ENCODE measurements around the gene DTNA.

Gene DTNA

GRCh38 chr18:34771958-34772357, 61.9 kb downstream of the DTNA start:
- no peak for DNase-seq (ENCODE audit: low read depth in 3 of 3)

GRCh38 chr18:34772887-34773286, 62.8 kb downstream of the DTNA start:
- DNase-seq (ENCODE audit: low read depth in 3 of 3) = no peak

DNA sequence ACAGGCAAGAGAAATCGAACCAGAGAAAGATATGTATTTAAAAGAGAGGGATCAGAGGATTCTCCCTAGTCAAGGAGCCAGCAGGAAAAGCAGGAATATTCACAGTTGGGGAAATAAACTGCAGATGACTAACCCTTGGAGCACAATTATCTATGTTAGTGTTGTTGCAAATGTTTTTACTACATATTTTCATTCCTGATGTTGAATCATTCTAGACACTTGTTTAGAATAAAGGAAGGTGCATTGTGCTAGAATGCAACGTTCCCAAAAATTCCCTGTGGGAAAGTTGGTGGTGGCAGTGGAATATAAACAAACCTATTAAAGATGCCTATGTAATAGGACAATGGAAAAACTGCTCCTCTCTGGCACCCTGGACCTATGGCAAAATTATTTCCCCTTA, 63.3 kb downstream of the DTNA start:
- no peak for DNase-seq (ENCODE audit: low read depth in 3 of 3)

DNA sequence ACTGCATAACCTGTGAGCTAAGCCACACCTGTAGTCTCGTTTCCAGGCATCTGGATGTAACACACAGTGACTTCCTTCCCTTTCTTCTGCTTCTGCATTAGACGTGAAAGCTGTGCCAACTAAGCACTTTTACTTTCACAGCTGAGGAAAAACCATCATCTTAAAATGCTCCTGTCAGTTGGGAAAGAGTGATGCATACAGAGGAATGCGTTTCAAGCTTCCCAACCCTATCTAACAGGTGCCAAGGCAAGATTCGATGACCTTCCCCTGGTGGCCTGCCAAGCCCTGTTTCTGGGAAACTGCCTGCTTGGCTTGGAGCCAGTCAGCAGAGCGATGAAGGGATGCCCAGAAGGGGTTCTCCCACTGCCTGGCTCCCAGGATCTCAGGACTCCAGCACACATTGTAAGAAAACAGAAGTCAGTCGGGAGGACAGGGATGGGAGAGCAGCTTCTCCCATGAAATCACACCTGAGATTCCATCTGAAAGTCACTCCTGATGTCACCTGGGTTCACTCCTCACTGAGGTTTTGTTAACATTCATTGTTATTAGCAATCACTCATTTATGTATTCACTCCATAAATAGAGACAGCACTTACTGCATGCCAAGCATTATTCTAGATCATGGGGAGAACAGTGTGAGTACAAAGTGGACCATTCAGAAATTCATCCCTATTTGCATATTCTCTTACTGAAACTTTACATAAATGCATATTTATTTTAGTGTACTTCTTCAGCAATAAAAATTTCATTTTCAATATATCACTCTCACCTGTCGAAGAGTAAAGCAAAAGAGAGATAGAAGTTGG, 64.1 kb downstream of the DTNA start:
- no peak for DNase-seq (ENCODE audit: low read depth in 3 of 3)

GRCh38 chr18:34775461-34775860, 65.4 kb downstream of the DTNA start:
- DNase-seq (ENCODE audit: low read depth in 3 of 3) = no peak

GRCh38 chr18:34779112-34779511, 69.0 kb downstream of the DTNA start:
- DNase-seq (ENCODE audit: low read depth in 3 of 3) = no peak

DNA sequence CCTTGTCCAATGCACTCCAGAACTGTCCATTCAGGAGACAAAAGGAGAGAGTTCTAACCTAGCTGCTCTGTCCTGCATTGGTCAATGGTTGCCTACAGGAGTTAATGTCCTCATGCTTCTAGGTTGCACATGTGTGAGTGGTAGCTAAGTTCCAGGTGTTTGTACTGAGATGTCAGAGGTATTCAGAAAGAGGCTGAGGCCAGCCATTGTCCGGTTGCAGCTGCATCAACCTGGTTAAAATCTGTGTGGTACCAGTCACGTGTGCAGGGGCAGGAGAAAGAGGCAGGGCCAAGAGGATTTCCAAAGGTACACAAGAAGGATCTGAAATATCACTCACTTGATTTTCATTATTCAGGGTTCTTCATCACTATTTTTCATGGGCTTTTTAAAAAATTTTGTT, 70.8 kb downstream of the DTNA start:
- no peak for DNase-seq (ENCODE audit: low read depth in 3 of 3)

- DNase-seq (ENCODE audit: low read depth in 3 of 3) = no peak
Measured at GRCh38 chr18:34783501-34783900, 73.4 kb downstream of the DTNA start.

- DNase-seq (ENCODE audit: low read depth in 3 of 3) = no peak
Measured at GRCh38 chr18:34786162-34786741, 76.2 kb downstream of the DTNA start.

- peak in 1 of 3 donors; percentile 3 for DNase-seq (ENCODE audit: low read depth in 3 of 3)
Measured at GRCh38 chr18:34787931-34788532, 77.9 kb downstream of the DTNA start.

GRCh38 chr18:34789768-34790344, 79.8 kb downstream of the DTNA start:
- no peak for DNase-seq (ENCODE audit: low read depth in 3 of 3)

DNA sequence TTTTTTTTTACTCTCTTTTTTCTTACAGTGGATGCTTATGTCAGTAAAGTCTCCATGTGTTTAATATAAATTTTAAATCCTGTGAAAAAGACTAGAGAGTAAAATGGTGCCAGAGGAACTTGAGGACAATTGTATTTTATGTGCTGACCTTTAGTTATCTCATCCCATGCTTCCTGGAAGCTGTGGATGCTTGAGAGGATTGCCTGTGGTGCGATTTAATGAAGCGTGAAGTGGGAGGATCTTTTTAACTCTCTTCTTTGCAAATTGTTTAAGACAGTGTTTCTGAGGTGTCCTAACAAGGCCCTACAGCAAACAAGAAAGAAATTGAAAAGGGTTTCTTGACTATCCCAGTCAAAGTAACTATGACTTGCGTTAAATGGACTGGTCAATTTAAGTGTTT, 84.2 kb downstream of the DTNA start:
- no peak for DNase-seq (ENCODE audit: low read depth in 3 of 3)

DNA sequence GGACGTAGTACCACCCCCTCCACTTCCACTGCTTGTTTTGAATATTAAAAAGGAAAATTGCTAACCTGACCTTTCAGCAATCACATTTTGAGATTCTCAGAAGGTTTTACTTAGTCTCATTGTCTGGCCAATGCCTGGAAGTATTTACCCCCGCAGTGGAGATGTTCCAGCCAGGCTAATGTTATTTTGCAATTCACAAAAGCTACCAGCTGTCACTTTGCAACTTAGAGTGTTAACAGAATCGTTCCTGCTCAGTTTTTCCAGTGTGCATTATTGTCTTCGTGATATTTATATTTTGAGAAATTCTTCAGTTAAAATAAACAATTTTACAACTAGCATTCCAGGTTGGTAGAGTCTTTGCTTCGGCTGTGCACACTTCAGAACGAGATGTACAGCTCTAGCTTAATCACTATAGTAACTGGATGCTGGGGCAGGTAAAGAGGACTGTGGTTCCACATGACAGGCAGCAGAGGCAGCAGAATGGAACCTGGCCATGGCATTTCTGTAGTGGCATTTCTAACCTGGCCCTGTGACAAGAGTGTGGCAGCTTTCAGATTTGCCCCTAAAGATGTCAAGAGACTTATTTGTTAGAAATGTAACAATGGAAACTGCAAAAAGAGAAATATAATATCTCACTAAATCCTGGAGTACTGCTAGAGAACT, 85.1 kb downstream of the DTNA start:
- no peak for DNase-seq (ENCODE audit: low read depth in 3 of 3)

DNA sequence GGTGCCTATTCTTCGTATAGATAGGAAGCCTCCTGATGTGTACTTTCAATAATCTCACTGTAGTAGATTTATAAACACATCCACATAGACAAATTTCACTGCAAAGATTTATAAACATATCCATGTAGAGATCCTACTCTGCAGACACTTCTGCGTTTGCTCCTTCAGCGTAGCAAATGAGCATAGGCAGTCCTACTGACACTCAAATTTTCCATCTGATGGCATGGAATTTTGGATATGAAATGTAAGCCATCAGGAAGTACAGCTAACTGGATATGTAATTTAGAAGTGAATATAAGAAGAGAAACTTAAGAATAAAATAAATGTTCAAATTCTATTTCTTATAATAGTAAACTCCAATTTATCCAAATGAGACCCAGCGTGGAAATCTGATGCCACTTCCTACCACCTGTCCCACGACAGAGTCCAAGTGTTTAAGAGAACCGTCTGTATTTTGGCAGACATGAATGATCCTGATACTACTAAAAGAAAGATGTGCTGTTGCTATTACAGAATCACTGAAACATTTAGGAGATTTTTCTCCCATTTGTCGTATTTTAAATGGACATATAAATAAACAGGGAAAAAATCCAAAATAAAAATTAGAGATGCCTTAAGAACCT, 86.0 kb downstream of the DTNA start:
- DNase-seq (ENCODE audit: low read depth in 3 of 3) = no peak

- DNase-seq (ENCODE audit: low read depth in 3 of 3) = no peak
Measured at GRCh38 chr18:34799291-34799690, 89.2 kb downstream of the DTNA start.

- DNase-seq (ENCODE audit: low read depth in 3 of 3) = no peak
Measured at GRCh38 chr18:34800381-34800780, 90.3 kb downstream of the DTNA start.

DNA sequence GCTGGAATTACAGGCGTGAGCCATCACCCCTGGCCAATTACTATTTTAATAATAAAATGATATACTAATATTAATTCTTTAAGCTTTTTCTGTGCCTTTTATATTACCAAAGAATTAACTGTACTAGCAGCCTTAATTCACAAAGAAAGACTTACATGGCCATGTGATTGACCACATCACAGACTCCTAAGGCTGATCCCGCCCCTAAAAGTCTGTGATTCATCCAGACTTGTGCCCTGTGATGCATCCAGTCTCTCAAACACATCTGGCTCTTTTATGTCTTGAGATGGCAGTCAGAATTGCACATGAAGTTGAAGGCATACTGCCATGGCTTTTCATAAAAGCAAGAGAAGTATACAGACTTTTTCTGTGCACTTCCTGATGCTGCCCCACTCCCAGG, 91.7 kb downstream of the DTNA start:
- DNase-seq (ENCODE audit: low read depth in 3 of 3) = peak in 1 of 3 donors; percentile 4

DNA sequence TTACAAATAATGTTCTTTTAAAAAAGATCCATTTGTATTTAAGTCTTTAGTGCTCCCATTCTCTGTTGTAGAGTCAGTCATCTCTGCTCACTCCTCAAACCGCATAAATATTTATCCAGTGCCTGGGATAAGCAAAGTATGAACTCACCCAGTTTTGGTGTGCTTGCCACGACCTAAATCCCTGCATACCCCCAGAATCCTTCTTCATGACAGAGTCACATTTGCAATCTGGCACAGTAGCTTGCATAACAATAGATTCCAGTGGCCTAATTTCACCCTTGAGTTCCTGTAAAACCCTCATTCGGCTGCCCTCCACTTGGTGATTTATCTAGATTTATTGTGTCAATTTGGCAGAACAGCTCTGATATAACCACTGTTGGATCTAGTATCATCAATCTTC, 92.9 kb downstream of the DTNA start:
- DNase-seq (ENCODE audit: low read depth in 3 of 3) = no peak

DNA sequence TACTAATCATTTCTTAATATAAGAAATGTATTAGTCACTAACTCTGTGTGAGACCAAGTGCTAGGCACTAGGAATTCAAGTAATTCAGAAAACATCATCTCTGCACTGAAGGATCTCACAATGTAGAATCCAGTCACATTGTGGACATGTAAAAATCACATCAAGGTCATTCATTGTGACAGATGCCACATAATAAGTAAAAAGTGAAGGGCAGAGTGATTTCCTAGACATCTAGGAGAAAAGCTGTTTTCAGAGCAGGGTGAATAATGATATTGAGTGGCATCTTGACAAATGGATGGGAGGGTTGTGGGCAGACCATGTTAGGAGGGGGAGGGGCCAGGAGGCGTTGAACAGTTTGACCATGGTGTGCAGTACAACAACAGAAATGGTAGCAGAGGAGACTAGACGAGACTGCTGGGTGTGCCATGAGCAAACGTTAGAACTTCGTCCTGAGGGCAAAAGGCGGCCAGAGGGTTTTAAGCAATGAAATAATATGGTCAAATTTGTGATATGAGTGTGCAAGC, 93.8 kb downstream of the DTNA start:
- no peak for DNase-seq (ENCODE audit: low read depth in 3 of 3)

GRCh38 chr18:34805103-34805877, 95.2 kb downstream of the DTNA start:
- no peak for DNase-seq (ENCODE audit: low read depth in 3 of 3)

DNA sequence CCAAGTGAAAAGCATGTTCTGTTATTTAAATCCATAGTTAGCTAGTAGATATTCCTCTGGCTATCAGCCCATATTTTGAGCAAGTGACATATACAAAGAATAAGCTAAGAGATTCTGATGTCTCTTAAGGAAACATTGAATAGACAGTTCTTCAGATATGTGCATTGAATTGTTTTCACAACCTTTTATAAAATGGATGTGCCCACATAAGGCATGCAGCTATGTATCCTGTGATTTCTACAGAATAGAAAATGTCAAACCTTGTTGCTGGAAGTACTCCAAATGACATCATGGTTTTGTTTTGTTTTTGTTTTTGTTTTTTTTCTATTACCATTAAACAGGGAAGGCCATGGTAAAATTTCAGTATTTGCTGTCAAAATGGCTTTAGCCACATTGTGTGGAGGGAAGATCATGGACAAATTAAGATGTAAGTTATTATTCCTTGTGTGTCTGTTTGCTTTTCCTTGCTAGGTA, 95.8 kb downstream of the DTNA start:
- DNase-seq (ENCODE audit: low read depth in 3 of 3) = no peak

All from stimulated activated CD4-positive, alpha-beta T cell treated with anti-CD3 and anti-CD28 coated beads, TNF-alpha, amount 100 ng/mL, for 48 hours (primary cell).